Umbilical cord (tissue), 2 donors: ENCODE measurements around the gene ULK2. TPM values are rescaled to one million over a fixed set of nuclear protein-coding genes. Genes with fewer than 3 reads are reported as not detected.
A peak's percentile ranks its signal among the peaks of the same experiment; 100 is the strongest.
"Not testable (repeated sequence)": the region's sequence is repeated elsewhere in the genome, so short reads cannot be mapped to it uniquely, and the experiment has no call there.

Experiments
- DNase-seq: peaks from one replicate; pipeline ENCODE4 v3.0.0-alpha.2; 2015; ENCODE audit warnings: low spot score
- total RNA-seq: library from RNA; depleted of rRNA; stranded (reverse); fragments of >200 nt; gene quantifications from one replicate; pipeline ENCODE4 v1.2.3, GENCODE V29; 2014; ENCODE audit warnings: low replicate concordance; ENCODE audit not compliant: insufficient read depth

ULK2 gene
- total RNA-seq, 1 donor from 2014 or later: 35.2 TPM

DNA sequence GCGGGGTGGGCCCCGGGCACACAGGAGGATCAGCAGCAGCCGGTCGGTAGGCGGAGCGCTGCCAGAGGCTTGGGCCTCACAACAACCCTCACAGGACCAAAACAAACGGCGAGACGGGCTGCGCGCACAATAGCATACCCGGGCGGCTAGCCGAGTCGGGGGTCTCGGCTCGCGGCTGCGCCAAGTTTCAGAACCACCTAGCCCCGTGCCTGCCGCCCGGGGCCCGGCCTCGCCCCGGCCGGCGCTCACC is 732 bp downstream of the ULK2 start:
- peak; percentile 65 for DNase-seq

GRCh38 chr17:19865021-19865420 is 2.7 kb downstream of the ULK2 start:
- DNase-seq: no peak

DNA sequence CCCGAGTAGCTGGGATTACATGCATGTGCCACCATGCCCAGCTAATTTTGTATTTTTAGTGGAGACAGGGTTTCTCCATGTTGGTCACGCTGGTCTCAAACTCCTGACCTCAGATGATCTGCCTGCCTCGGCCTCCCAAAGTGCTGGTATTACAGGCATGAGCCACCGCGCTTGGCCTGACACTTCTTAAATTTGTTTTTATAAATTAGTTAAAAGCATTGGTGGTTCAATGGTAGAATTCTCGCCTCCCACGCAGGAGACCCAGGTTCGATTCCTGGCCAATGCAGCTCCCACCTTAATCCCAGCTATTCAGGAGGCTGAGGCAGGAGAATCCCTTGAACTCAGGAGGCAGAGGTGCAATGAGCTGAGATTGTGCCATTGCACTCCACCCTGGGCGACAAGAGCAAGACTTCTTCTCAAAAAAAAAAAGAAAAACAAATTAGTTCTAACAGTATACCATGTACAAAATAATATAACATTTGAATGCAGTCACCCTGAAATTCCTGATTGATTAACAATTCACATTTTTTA is 7.0 kb downstream of the ULK2 start:
- DNase-seq: not testable (repeated sequence)

GRCh38 chr17:19857640-19858039 is 10.1 kb downstream of the ULK2 start:
- DNase-seq: no peak

DNA sequence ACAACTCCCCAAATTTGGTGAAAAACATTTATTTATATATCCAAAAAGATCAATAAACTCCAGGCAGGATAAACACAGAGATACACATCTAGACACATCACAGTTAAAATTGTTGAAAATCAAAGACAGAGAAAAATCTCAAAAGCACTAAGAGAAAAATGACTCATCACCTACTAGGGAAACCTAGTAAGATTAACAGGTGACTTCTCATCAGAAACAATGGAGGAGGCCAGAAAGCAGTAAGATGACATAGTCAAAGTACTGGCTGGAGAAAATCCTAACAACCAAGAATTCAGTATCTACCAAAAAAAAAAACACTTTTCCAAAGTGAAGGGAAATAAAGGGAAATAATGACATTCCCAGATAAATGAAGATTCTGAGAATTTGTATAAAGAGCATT is 33.8 kb downstream of the ULK2 start:
- no peak for DNase-seq

DNA sequence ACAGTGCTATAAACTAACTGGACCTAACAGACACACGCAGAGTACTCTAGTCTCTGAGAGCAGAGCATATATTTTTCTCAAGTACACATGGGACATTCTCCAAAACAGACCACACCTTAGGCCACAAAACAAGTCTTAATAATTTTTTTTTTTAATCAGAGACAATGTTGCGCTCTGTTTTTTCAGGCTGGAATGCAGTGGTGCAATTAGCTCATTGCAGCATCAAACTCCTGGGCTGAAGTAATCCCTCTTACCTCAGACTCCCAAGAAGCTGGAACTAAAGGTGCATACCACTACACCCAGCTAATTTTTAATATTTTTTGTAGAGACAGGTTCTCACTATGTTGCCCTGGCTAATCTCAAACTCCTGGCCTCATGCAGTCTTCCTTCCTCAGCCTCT is 37.7 kb downstream of the ULK2 start:
- DNase-seq: no peak

DNA sequence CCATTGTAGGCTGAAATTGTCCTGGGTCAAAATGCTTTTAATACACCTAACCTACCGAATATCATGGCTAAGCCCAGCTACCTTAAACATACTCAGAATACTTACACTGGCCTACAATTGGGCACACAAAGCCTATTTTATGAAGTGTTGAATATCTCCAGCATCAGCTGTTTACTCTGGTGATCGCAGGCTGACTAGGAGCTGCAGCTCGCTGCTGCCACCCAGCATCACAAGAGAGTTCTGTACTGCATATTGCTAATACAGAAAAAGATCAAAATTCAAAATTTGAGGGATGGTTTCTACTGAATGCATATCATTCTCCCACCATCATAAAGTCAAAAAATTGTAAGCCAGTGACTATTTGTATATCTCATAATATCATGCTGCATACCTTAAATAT is 55.3 kb downstream of the ULK2 start:
- DNase-seq: peak; percentile 17

DNA sequence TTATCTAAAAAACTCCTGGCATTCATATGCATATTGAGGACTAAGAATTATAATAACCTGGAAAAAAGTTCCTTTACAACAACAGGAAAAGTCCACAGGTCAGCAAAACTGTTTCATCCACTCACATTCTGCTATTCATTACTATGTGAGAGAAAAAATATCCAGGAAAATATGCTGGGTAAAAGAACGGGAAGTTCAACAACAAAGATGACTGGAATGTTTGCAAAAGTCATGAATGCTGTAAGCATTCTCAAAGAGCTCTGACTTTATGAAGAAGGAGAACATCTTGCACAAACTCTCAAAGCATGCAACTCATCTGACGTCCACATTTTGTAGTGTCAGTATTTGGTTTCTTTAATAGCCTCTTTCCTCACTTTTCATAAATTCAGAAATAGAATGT is 62.7 kb downstream of the ULK2 start:
- peak; percentile 49 for DNase-seq

GRCh38 chr17:19800571-19800970 is 67.2 kb downstream of the ULK2 start:
- DNase-seq: no peak

- DNase-seq: no peak
Measured at GRCh38 chr17:19799796-19800195, 67.9 kb downstream of the ULK2 start.

GRCh38 chr17:19796457-19796856 is 71.3 kb downstream of the ULK2 start:
- no peak for DNase-seq

DNA sequence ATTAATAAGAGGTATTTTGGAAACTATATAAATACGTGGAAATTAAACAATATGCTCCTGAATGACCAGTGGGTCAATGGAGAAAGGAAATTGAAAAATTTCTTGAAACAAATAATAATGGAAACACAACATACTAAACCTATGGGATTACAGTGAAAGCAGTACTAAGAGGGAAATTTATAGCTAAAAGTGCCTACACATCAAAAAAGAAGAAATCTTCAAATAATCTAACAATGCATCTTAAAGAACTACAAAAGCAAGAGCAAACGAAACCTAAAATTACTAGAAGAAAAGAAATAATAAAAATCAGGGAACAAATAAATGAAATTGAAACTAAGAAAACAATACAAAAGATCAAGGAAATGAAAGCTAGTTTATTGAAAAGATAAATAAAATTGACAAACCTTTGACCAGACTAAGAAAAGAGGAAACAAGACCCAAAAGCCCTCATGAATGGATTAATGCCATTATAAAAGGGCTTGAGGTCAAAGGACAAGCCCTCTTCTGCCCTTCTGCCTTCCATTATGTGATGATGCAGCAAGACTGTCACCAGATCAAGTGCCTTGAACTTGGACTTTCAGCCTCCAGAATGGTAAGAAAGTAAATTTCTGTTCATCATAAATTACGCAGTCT is 75.7 kb downstream of the ULK2 start:
- no peak for DNase-seq

DNA sequence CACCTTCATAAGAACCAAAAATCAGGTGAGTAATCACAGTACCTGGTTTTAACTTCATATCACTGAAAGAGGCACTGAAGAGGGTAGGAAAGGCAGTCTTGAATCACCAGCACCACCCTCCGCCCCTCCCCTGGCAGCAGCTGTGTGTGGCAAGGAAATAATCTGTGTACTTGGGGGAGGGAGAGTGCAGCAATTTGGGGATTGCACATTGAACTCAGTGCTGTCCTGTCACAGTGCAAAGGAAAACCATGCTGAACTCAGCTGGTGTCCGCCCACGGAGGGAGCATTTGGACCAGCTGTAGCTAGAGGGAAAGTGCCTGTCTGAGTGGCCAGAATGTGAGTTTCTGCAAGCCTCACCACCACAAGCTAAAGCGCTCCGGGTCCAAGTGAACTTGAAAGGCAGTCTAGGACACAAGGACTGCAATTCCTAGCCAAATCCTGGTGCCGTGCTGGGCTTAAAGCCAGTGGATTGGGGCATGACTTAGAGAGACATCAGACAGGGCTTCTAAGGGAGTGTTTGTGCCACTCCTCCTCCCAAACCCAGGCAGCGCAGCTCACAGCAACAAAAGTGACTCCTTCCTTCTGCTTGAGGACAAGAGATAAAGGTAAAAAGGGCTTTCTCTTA is 79.9 kb downstream of the ULK2 start:
- DNase-seq: no peak

GRCh38 chr17:19785854-19786253 is 81.9 kb downstream of the ULK2 start:
- DNase-seq: no peak

DNA sequence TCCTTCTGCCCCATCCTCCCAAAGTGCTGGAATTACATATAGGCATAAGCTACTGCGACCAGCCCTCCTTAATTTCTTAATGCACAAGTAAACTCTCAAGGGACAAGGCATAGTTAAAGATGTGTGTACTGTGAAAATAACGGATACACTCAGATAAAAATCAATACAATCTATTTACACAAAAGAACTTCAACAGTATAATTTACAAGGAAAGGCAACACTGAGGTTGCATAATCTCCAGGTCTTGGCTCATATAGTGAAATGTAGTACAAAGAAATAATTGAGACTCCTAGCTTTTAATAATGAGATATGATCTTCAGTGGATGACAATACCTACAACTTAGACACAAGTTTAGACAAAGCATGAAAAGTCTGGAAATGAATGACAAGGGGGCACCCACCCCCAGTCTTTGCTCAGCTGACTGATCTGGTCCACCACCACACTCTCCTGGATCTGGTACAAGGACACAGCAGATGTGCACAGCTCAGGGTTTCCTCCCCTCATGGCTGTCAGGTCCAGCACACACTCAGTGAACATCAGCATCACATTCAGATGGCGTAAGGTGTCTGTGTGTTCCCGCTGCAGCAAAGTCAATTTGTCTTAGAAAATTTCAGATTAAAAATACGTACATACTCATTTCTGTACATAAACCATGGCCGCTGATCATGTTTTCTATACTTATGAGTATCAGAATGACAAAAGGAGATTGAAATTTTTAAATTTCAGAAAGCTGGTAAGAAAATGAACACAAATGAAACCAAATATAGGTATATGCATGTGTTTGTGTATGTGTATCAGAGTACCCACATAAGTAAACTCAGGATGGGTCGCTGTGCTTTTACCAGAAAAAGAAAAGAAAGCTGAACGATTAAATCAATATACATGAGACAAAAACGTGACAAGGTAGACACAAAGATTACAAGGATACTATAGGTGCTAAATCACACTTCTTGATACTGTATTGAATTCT is 86.0 kb downstream of the ULK2 start:
- no peak for DNase-seq

DNA sequence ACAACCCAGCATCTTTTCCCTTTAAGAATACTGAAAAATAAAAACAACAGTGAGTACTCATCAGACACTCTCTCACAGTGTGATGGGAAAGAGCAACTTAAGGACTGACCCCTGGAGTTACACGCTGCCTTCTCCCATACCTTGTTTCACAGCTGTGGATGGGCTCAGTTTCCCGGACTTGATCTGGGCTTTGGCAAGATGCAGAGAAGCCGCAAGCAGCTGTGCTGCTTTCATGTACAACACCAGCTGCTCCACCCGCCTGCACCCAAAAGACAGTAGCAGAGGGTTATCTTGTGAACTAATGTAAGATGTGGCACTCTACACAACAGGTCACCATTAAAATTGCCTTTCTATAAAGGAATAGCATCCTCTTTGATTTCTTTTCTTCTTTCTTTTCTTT is 86.9 kb downstream of the ULK2 start:
- no peak for DNase-seq

DNA sequence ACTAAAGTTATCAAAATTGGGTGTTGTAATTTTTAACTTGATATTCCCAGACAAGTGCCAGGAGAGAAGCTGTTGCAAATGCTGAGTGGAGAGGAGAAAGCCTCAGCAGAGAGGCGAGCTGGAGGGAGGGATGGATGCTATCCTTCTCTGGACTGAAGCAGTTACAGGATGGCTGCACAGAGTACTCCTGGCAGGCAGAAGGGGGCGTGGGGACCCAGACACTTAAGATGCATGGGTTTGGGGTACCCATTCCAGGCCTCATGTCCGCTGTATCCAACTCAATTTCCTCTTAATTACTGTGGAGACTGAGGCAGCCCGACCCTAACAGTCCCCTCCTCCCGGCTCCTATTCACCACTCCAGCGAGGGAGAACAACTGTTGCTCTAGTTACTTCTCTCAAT is 94.2 kb downstream of the ULK2 start:
- DNase-seq: no peak

DNA sequence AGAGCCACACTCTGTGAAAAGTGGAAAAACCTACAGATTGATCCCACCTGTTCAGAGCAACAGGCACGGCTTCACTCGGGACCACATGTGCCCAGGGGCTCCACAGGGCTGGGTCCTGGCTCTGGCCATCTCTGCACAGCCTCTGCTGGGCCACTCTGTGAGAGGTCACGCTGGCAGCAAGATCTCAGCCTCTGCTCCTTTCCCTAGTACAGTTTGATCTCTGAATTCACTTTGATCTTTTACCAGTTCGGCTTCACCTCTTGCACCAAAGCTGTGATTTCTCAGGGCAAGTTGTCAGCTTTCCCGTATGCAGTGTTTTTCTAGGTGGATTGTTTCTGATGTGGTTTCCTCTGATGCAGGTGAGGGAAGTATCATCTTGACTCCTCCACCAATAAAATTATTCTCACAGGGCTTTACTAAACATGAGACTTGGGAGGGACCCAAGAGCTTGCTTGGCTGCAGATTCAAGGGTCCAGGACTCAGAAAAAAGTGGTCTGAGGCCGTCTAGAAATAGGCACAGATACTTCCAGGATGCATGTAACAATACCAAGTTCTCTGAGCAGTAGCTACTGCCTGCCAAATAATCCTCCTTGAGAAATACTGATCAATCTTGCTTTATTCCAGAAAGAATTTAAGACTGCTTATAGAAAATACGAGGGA is 95.6 kb downstream of the ULK2 start:
- no peak for DNase-seq

GRCh38 chr17:19770985-19771735 is 96.6 kb downstream of the ULK2 start:
- no peak for DNase-seq

- DNase-seq: peak; percentile 84
Measured at GRCh38 chr17:19769946-19770652, 97.6 kb downstream of the ULK2 start.
